Neuronal stem cell (in vitro differentiated cells): ENCODE data around the gene NUDT4.

Source experiments
- DNase-seq: peaks from one replicate; pipeline ENCODE4 v3.0.0-alpha.2; 2013; ENCODE audit warnings: low spot score
- H2AFZ ChIP-seq: one replicate; pipeline ENCODE4 v1.6.1; 2013; ENCODE audit warnings: mild to moderate bottlenecking, low read length, inconsistent platforms
- H2AK5ac ChIP-seq: 2 replicates; pipeline ENCODE4 v1.6.1; 2013; ENCODE audit warnings: low read depth, mild to moderate bottlenecking, inconsistent platforms, low read length, moderate library complexity, mixed read lengths
- H2BK120ac ChIP-seq: 2 replicates; pipeline ENCODE4 v1.6.1; 2013; ENCODE audit warnings: low read depth, mild to moderate bottlenecking, inconsistent platforms, low read length, moderate library complexity, mixed read lengths
- H2BK12ac ChIP-seq: one replicate; pipeline ENCODE4 v1.6.1; 2013; ENCODE audit warnings: low read length, inconsistent platforms
- H2BK15ac ChIP-seq: 2 replicates; pipeline ENCODE4 v1.6.1; 2013; ENCODE audit warnings: mild to moderate bottlenecking, low read length, inconsistent platforms, mixed read lengths
- H2BK5ac ChIP-seq: one replicate; pipeline ENCODE4 v1.6.1; 2013; ENCODE audit warnings: inconsistent platforms, mild to moderate bottlenecking, low read length, moderate library complexity
- H3K14ac ChIP-seq: one replicate; pipeline ENCODE4 v1.6.1; 2013; ENCODE audit warnings: low read length, inconsistent platforms
- H3K18ac ChIP-seq: 2 replicates; pipeline ENCODE4 v1.6.1; 2013; ENCODE audit warnings: low read length, inconsistent platforms
- H3K23ac ChIP-seq: 2 replicates; pipeline ENCODE4 v1.6.1; 2013; ENCODE audit warnings: low read depth, mild to moderate bottlenecking, mixed read lengths, low read length, inconsistent platforms; ENCODE audit not compliant: poor library complexity
- H3K27ac ChIP-seq: replicated peaks from 3 replicates; pipeline ENCODE4 v1.5.1; 2013; ENCODE audit warnings: low read length, inconsistent platforms
- H3K27me3 ChIP-seq, 3 experiments: 2 replicates each; pipeline ENCODE4 v1.6.1; 2013; ENCODE audit warnings: low read length in 3 of 3, mild to moderate bottlenecking in 2 of 3, inconsistent platforms in 1 of 3, low read depth in 1 of 3, mixed read lengths in 1 of 3, moderate library complexity in 1 of 3; ENCODE audit not compliant: control insufficient read depth in 3 of 3, insufficient read depth in 3 of 3
- H3K36me3 ChIP-seq, 2 donors: replicated peaks in 1 of 2; 2 replicates each; pipeline ENCODE4 v1.6.1; 2013; ENCODE audit warnings: low read length in 2 of 2; ENCODE audit not compliant: control insufficient read depth in 2 of 2, insufficient read depth in 2 of 2
- H3K4ac ChIP-seq: 2 replicates; pipeline ENCODE4 v1.6.1; 2013; ENCODE audit warnings: inconsistent platforms, mild to moderate bottlenecking, low read length, moderate library complexity
- H3K4me1 ChIP-seq, 2 donors: 1 replicate in 1 of 2; 2 replicates in 1 of 2; pipeline ENCODE4 v1.6.1; 2013; ENCODE audit warnings: low read length in 2 of 2, low read depth in 1 of 2; ENCODE audit not compliant: control insufficient read depth in 2 of 2, insufficient read depth in 1 of 2
- H3K4me2 ChIP-seq: one replicate; pipeline ENCODE4 v1.6.1; 2013; ENCODE audit warnings: mild to moderate bottlenecking, low read length, inconsistent platforms; ENCODE audit not compliant: insufficient read depth, poor library complexity, severe bottlenecking
- H3K4me3 ChIP-seq, 2 donors: 2 replicates each; pipeline ENCODE4 v1.5.1; 2013; ENCODE audit warnings: low read length in 2 of 2, mild to moderate bottlenecking in 2 of 2, inconsistent platforms in 1 of 2, moderate library complexity in 1 of 2
- H3K79me1 ChIP-seq: one replicate; pipeline ENCODE4 v1.6.1; 2013; ENCODE audit warnings: low read depth, mild to moderate bottlenecking, inconsistent platforms, low read length, moderate library complexity
- H3K9ac ChIP-seq: one replicate; pipeline ENCODE4 v1.6.1; 2013; ENCODE audit warnings: mild to moderate bottlenecking, low read depth, low read length, inconsistent platforms; ENCODE audit not compliant: poor library complexity
- H3K9me3 ChIP-seq, 2 donors: replicated peaks in 1 of 2; 2 replicates each; pipeline versions ENCODE3 to v1.6.1; 2013; ENCODE audit warnings: low read length in 2 of 2, mild to moderate bottlenecking in 2 of 2, inconsistent platforms in 1 of 2, low read depth in 1 of 2, mixed read lengths in 1 of 2, moderate library complexity in 1 of 2; ENCODE audit not compliant: control insufficient read depth in 2 of 2, insufficient read depth in 1 of 2
- H4K8ac ChIP-seq: one replicate; pipeline ENCODE4 v1.6.1; 2013; ENCODE audit warnings: low read depth, mild to moderate bottlenecking, inconsistent platforms, low read length, moderate library complexity
- H4K91ac ChIP-seq: one replicate; pipeline ENCODE4 v1.6.1; 2013; ENCODE audit warnings: low read length, low read depth, mild to moderate bottlenecking, inconsistent platforms; ENCODE audit not compliant: poor library complexity
- WGBS, 2 donors: extraction: QIAGEN DNeasy Blood & Tissue Kit; methylation state at CpG; one replicate each; pipeline ENCODE4 v1.1.7; 2013; ENCODE audit warnings: missing lambda C conversion rate in 2 of 2, mixed read lengths in 1 of 2; ENCODE audit not compliant: insufficient read length in 2 of 2, insufficient replicate concordance in 1 of 2; ENCODE audit errors: extremely low coverage in 2 of 2; 5-methylcytosine and 5-hydroxymethylcytosine counted together

Gene NUDT4

DNA sequence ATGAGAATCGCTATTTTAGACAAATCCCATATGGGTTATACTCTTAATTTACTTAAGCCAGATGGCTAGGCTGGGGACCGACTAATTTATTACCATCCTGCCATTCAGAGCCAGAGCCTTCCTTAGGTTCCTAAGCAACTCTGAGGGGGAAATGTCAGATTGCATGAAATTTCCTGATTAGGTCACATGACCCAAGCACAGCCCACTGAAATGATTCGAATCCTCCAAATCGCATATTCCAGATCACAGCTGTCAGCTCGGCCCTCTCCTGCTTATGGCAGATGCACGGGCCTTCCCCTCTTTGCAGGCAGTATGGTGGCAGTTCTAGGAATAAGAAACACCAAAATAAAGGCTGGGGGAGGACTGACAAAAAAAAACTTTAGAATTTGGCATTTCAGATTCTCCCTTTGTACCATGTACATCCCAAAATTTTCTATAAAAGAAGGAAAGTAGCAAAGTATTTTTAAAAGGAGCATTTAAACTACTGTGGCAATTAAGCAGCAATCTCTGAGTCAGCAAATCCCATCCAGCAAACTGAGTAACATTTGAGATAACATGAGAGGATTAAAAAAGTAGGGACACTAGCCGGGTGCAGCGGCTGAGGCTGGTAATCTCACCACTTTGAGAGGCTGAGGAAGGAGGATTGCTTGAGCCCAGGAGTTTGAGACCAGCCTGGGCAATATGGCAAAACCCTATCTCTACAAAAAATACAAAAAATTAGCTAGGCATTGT lies 30.5 kb upstream of the NUDT4 start:
- no peaks in the 10 kb centered on the region for H3K27me3 ChIP-seq
- H3K18ac ChIP-seq, result no peak overlapping the region
- no peak overlapping the region for H3K14ac ChIP-seq
- no peaks in the 10 kb centered on the region for H3K36me3 ChIP-seq
- no peaks in the 10 kb centered on the region for H3K9me3 ChIP-seq
- peak overlapping the region; percentile 71 for H2AFZ ChIP-seq
- WGBS, 2 donors, result no CpG with 5 or more reads among the region's 8 CpGs
- peaks cover 0 to 3% of the 10 kb centered on the region in 2 donors for H3K4me1 ChIP-seq
- no peak overlapping the region for H3K9ac ChIP-seq
- no peak overlapping the region for H3K23ac ChIP-seq
- no peaks in the 10 kb centered on the region for H3K79me1 ChIP-seq
- no peak overlapping the region for H2BK5ac ChIP-seq
- H3K4me3 ChIP-seq, result no peak overlapping the region
- H2BK120ac ChIP-seq, result no peak overlapping the region
- H4K91ac ChIP-seq, result no peak overlapping the region
- H2BK15ac ChIP-seq, result no peak overlapping the region
- H3K4me2 ChIP-seq, result peak overlapping the region; percentile 11
- no peak overlapping the region for H2BK12ac ChIP-seq
- H2AK5ac ChIP-seq, result no peak overlapping the region
- H4K8ac ChIP-seq, result no peak overlapping the region
- H3K4ac ChIP-seq, result no peak overlapping the region
- no peak overlapping the region for H3K27ac ChIP-seq
- no peak for DNase-seq

DNA sequence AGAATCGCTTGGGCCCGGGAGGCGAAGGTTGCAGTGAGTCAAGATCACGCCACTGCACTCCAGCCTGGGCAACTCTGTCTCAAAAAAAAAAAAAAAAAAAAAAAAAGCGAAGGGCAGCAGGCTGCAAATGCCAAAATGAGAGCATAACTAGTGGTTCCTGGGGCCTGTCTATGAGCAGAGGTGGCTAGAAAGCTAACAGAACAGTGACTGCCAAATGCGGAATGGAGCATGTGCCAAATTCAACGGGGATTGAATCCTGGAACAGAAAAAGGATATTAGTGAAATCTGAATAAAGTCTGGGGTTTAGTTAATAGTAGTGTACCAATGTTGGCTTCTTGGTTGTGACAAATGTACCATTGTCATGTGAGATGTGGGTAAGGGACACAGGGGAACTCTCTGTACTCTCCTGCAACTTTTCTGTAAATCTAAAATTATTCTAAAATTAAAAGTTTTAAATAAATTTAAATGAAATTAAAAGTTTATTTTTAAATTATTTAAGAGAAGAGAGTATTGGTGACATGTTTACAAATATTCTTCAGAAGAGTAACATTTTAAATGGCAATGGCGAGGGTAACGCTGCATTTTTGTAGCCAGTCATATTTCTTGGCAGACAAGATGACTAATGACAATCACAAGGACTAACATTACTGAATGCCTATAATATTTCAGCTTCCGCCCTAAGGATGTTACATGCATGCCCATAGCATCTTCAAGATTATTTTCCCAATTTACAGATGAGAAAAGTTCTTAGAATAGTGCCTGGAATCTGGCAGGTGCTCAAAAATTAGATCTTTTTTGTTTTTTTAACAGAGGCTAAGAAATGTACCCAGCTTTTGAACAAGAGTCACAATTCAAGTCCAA lies 28.9 kb upstream of the NUDT4 start:
- Histone ChIP-seq H3K4ac (no peak overlapping the region), H4K91ac (no peak overlapping the region), H3K23ac (no peak overlapping the region), H2BK12ac (no peak overlapping the region), H3K18ac (no peak overlapping the region), H3K4me2 (no peak overlapping the region), H4K8ac (no peak overlapping the region), H3K14ac (no peak overlapping the region), H2BK5ac (no peak overlapping the region), H3K9ac (no peak overlapping the region), H2AFZ (no peak overlapping the region), H2BK15ac (no peak overlapping the region), H3K27me3 (no peaks in the 10 kb centered on the region), H3K9me3 (no peaks in the 10 kb centered on the region), H3K4me1 (peaks cover 0 to 3% of the 10 kb centered on the region in 2 donors), H3K4me3 (no peak overlapping the region), H2BK120ac (no peak overlapping the region), H3K27ac (no peak overlapping the region), H3K36me3 (no peaks in the 10 kb centered on the region), H2AK5ac (no peak overlapping the region), H3K79me1 (no peaks in the 10 kb centered on the region)
- no peak for DNase-seq
- WGBS, 2 donors, result no CpG with 5 or more reads among the region's 10 CpGs

DNA sequence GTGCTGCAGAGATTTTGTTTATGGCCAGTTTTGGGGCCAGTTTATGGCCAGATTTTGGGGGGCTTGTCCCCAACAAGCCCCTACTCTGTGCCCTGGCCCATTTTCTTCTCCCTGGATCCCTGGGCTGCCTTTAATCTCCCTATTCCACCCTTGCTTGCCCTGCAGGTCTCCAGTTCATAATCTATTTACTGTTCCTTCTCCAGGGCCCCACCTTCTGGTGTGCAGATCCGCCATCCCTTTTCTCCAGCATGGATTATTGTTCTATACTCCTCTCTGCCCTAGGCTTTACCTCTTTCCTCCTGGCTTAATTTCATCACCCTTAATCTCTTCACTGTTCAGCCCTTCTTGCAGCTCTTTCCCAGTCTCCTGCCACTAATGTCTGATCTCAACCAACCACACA lies 26.0 kb upstream of the NUDT4 start:
- Histone ChIP-seq H3K27me3 (no peaks in the 10 kb centered on the region), H2BK5ac (no peak overlapping the region), H3K9me3 (no peaks in the 10 kb centered on the region), H3K79me1 (no peaks in the 10 kb centered on the region), H3K9ac (no peak overlapping the region), H3K4me1 (peaks cover 0 to 3% of the 10 kb centered on the region in 2 donors), H4K8ac (no peak overlapping the region), H2BK12ac (no peak overlapping the region), H3K4ac (no peak overlapping the region), H4K91ac (no peak overlapping the region), H3K14ac (no peak overlapping the region), H2BK120ac (no peak overlapping the region), H2BK15ac (no peak overlapping the region), H3K23ac (no peak overlapping the region), H3K18ac (no peak overlapping the region), H2AFZ (no peak overlapping the region), H2AK5ac (no peak overlapping the region), H3K27ac (no peak overlapping the region), H3K4me2 (no peak overlapping the region), H3K4me3 (no peak overlapping the region), H3K36me3 (no peaks in the 10 kb centered on the region)
- WGBS, 2 donors, result no CpG with 5 or more reads among the region's 1 CpG
- no peak for DNase-seq

DNA sequence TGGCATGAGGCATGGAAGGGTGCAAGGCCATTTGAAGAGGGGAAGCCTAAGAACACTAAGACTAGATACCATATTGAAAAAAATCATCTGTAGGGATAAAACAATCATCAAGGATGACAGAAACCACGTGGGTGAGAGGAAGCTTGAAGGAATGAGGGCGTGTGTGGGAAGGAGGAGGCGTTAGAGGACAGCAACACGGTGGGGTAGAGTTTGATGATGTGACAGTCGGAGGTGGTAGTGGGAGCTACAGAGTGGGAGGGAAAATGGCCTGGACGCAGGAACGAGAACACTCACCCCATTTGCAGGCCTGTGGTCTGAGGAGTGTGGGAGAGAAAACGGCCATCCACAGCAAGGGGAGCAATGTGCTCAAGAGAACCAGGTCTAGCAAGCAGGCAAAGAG lies 25.4 kb upstream of the NUDT4 start:
- H3K79me1 ChIP-seq, result no peaks in the 10 kb centered on the region
- H3K4me1 ChIP-seq, result no peaks in the 10 kb centered on the region
- H3K4ac ChIP-seq, result no peak overlapping the region
- H3K9ac ChIP-seq, result no peak overlapping the region
- no peaks in the 10 kb centered on the region for H3K9me3 ChIP-seq
- no peak overlapping the region for H2BK120ac ChIP-seq
- no peak overlapping the region for H2BK12ac ChIP-seq
- no peak for DNase-seq
- H4K8ac ChIP-seq, result no peak overlapping the region
- H2BK5ac ChIP-seq, result no peak overlapping the region
- H3K27me3 ChIP-seq, result no peaks in the 10 kb centered on the region
- H3K18ac ChIP-seq, result peak overlapping the region; percentile 29
- no peak overlapping the region for H4K91ac ChIP-seq
- H3K27ac ChIP-seq, result no peak overlapping the region
- no peaks in the 10 kb centered on the region for H3K36me3 ChIP-seq
- H3K4me3 ChIP-seq, result no peak overlapping the region
- H2AK5ac ChIP-seq, result peak overlapping the region; percentile 66
- WGBS, 2 donors, result no CpG with 5 or more reads among the region's 8 CpGs
- no peak overlapping the region for H2BK15ac ChIP-seq
- H3K4me2 ChIP-seq, result no peak overlapping the region
- no peak overlapping the region for H2AFZ ChIP-seq
- H3K14ac ChIP-seq, result no peak overlapping the region
- peak overlapping the region; percentile 23 for H3K23ac ChIP-seq
